Stomach (tissue), 4 donors: ENCODE measurements around the gene ZNF423.

Source experiments
- POLR2A ChIP-seq, 4 donors: fragments of 450-650 bp; IDR thresholded peaks; one replicate each; pipeline ENCODE4 v1.6.1; 2016; ENCODE audit warnings: antibody characterized with exemption in 4 of 4, control low read depth in 2 of 4, mild to moderate bottlenecking in 1 of 4, moderate library complexity in 1 of 4
- POLR2AphosphoS5 ChIP-seq, 3 donors: sonication (generic); formaldehyde crosslinking; IDR thresholded peaks; one replicate each; pipeline ENCODE4 v1.6.1; 2016; ENCODE audit warnings: antibody characterized with exemption in 3 of 3
- TF ChIP-seq, protein P1 (sequence below), 7 experiments: fragments of 450-650 bp in 4 of 7; fragments of 200-600 bp in 3 of 7; sonication (generic) in 3 of 7; IDR thresholded peaks; one replicate each; pipeline ENCODE4 v1.5.1; 2016 to 2019; ENCODE audit warnings: antibody characterized with exemption in 7 of 7, control low read depth in 2 of 7, mild to moderate bottlenecking in 1 of 7

DNA sequence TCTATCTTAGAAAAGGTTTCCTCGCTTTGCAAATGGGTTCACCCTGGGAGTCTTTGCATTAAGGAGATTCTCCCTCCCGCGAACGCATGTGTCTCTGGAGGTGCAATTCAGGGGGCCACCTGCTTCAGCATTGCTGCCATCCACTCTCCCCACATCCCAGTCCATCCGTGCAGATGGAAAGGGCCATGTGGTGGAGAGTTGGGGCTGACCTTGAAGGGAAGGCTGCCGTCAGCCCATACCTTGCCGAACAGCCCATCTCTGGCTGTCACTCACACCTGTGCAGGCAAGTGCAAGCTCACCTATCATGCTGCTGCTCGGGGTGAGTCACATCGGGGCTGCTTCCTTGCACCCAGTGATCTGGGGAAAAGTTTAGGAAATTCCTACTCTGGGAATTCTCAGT, 106.1 kb downstream of the ZNF423 start:
- TF ChIP-seq POLR2A (IDR thresholded peaks at IDR 0.05) (no peak), POLR2AphosphoS5 (IDR thresholded peaks at IDR 0.05) (no peak)
- TF ChIP-seq, protein P1, sequence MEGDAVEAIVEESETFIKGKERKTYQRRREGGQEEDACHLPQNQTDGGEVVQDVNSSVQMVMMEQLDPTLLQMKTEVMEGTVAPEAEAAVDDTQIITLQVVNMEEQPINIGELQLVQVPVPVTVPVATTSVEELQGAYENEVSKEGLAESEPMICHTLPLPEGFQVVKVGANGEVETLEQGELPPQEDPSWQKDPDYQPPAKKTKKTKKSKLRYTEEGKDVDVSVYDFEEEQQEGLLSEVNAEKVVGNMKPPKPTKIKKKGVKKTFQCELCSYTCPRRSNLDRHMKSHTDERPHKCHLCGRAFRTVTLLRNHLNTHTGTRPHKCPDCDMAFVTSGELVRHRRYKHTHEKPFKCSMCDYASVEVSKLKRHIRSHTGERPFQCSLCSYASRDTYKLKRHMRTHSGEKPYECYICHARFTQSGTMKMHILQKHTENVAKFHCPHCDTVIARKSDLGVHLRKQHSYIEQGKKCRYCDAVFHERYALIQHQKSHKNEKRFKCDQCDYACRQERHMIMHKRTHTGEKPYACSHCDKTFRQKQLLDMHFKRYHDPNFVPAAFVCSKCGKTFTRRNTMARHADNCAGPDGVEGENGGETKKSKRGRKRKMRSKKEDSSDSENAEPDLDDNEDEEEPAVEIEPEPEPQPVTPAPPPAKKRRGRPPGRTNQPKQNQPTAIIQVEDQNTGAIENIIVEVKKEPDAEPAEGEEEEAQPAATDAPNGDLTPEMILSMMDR (IDR thresholded peaks at IDR 0.05) = no peak
